SH-SY5Y (cell line): ENCODE measurements around the gene ZFR.

Experiments used
- GATA2 ChIP-seq: IDR thresholded peaks from 2 replicates; pipeline ENCODE4 v1.6.1; 2011; ENCODE audit warnings: mild to moderate bottlenecking, low read depth, low read length
- GATA3 ChIP-seq: IDR thresholded peaks from 2 replicates; pipeline ENCODE4 v1.6.1; 2011; ENCODE audit warnings: low read depth, mild to moderate bottlenecking, low read length, moderate library complexity

DNA sequence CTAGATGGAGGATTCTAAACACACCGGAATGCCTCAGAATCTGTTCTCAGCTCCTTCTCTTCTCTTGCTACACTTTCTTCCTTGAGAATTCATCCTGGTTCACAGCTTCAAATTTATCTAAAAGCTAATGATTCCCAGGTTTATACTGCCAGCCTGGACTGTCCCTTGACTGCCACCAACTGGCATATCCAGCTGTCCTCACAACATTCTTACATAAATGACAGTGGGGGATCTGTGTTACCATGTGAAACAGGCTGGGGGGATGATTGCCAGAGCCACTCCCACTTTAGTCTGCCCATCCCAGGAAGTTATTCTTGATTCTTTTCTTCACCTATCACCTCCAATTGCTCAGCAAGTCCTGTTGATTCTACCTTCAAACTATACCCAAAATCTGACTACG lies 27.2 kb upstream of the ZFR start:
- no peak for TF ChIP-seq GATA3
- TF ChIP-seq GATA2: no peak
